Measurements from ENCODE around the gene FH.

GRCh38 chr1:241542199-241542907, 22.8 kb upstream of the FH start:
- TF ChIP-seq NPAS2 (CRISPR knock-in tag; IDR thresholded peaks at IDR 0.05; ENCODE audit: borderline replicate concordance) (no peak), RAD21 (conservative IDR thresholded peaks at IDR 0.05 in 1 of 2, IDR thresholded peaks at IDR 0.05 in 1 of 2) (no peak), GATA3 (IDR thresholded peaks at IDR 0.05; ENCODE audit: borderline replicate concordance) (no peak), POLR2A (IDR thresholded peaks at IDR 0.05; ENCODE audit: low read length) (no peak), FOSL2 (IDR thresholded peaks at IDR 0.05) (no peak), FOSL2 (CRISPR knock-in tag; IDR thresholded peaks at IDR 0.05) (no peak), ZFP36 (IDR thresholded peaks at IDR 0.05; ENCODE audit: borderline replicate concordance, partially characterized antibody) (no peak), HDAC2 (IDR thresholded peaks at IDR 0.05) (no peak), MAZ (IDR thresholded peaks at IDR 0.05; ENCODE audit: borderline replicate concordance, low read depth, low read length) (no peak), HOXA7 (CRISPR knock-in tag; IDR thresholded peaks at IDR 0.05) (no peak)
- TF ChIP-seq, protein P1, sequence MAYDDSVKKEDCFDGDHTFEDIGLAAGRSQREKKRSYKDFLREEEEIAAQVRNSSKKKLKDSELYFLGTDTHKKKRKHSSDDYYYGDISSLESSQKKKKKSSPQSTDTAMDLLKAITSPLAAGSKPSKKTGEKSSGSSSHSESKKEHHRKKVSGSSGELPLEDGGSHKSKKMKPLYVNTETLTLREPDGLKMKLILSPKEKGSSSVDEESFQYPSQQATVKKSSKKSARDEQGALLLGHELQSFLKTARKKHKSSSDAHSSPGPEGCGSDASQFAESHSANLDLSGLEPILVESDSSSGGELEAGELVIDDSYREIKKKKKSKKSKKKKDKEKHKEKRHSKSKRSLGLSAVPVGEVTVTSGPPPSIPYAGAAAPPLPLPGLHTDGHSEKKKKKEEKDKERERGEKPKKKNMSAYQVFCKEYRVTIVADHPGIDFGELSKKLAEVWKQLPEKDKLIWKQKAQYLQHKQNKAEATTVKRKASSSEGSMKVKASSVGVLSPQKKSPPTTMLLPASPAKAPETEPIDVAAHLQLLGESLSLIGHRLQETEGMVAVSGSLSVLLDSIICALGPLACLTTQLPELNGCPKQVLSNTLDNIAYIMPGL (CRISPR knock-in tag; IDR thresholded peaks at IDR 0.05; ENCODE audit: borderline replicate concordance), result no peak
- TF ChIP-seq, protein P2, sequence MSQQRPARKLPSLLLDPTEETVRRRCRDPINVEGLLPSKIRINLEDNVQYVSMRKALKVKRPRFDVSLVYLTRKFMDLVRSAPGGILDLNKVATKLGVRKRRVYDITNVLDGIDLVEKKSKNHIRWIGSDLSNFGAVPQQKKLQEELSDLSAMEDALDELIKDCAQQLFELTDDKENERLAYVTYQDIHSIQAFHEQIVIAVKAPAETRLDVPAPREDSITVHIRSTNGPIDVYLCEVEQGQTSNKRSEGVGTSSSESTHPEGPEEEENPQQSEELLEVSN (IDR thresholded peaks at IDR 0.05; ENCODE audit: borderline replicate concordance, low read depth), result no peak
- TF ChIP-seq, protein P3, sequence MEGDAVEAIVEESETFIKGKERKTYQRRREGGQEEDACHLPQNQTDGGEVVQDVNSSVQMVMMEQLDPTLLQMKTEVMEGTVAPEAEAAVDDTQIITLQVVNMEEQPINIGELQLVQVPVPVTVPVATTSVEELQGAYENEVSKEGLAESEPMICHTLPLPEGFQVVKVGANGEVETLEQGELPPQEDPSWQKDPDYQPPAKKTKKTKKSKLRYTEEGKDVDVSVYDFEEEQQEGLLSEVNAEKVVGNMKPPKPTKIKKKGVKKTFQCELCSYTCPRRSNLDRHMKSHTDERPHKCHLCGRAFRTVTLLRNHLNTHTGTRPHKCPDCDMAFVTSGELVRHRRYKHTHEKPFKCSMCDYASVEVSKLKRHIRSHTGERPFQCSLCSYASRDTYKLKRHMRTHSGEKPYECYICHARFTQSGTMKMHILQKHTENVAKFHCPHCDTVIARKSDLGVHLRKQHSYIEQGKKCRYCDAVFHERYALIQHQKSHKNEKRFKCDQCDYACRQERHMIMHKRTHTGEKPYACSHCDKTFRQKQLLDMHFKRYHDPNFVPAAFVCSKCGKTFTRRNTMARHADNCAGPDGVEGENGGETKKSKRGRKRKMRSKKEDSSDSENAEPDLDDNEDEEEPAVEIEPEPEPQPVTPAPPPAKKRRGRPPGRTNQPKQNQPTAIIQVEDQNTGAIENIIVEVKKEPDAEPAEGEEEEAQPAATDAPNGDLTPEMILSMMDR (IDR thresholded peaks at IDR 0.05), result no peak
